Esophagus squamous epithelium (tissue), 4 donors: ENCODE results near the gene ICA1.

Experiments used
- POLR2A ChIP-seq, 4 donors: fragments of 450-650 bp; IDR thresholded peaks; one replicate each; pipeline ENCODE4 v1.6.1; 2017; ENCODE audit warnings: antibody characterized with exemption in 4 of 4, mild to moderate bottlenecking in 4 of 4, moderate library complexity in 3 of 4
- TF ChIP-seq, protein P1 (sequence below), 6 experiments: fragments of 450-650 bp in 4 of 6; fragments of 200-600 bp in 2 of 6; sonication (generic) in 2 of 6; IDR thresholded peaks; one replicate each; pipeline ENCODE4 v1.5.1; 2016 to 2019; ENCODE audit warnings: antibody characterized with exemption in 6 of 6, mild to moderate bottlenecking in 4 of 6, moderate library complexity in 4 of 6

GRCh38 chr7:8065356-8065813 lies 196.6 kb downstream of the ICA1 start:
- TF ChIP-seq, protein P1, sequence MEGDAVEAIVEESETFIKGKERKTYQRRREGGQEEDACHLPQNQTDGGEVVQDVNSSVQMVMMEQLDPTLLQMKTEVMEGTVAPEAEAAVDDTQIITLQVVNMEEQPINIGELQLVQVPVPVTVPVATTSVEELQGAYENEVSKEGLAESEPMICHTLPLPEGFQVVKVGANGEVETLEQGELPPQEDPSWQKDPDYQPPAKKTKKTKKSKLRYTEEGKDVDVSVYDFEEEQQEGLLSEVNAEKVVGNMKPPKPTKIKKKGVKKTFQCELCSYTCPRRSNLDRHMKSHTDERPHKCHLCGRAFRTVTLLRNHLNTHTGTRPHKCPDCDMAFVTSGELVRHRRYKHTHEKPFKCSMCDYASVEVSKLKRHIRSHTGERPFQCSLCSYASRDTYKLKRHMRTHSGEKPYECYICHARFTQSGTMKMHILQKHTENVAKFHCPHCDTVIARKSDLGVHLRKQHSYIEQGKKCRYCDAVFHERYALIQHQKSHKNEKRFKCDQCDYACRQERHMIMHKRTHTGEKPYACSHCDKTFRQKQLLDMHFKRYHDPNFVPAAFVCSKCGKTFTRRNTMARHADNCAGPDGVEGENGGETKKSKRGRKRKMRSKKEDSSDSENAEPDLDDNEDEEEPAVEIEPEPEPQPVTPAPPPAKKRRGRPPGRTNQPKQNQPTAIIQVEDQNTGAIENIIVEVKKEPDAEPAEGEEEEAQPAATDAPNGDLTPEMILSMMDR (IDR thresholded peaks at IDR 0.05) = no peak
- no peak for TF ChIP-seq POLR2A (IDR thresholded peaks at IDR 0.05)
